Endothelial cell of umbilical vein (primary cell): ENCODE results near the gene CMTM4. TPM values are rescaled to one million over a fixed set of nuclear protein-coding genes. Genes with fewer than 3 reads are reported as not detected.

Experiments used
- BruUV-seq: library from RNA; stranded (reverse); fragments of 400-500 nt; replicated peaks from 2 replicates; lab custom pipeline; 2021; lab: Mats Ljungman, UMichigan
- CTCF ChIA-PET: fragments of 300-600, 350-600 bp; sonication (Branson Sonifier 250); formaldehyde crosslinking; loops from one replicate; lab custom pipeline; 2021; ENCODE audit warnings: antibody characterized with exemption, inconsistent platforms; lab: Charles Lee
- POLR2A ChIA-PET: fragments of 300-600, 350-600 bp; sonication (Branson Sonifier 250); formaldehyde crosslinking; loops from one replicate; lab custom pipeline; 2021; ENCODE audit warnings: antibody characterized with exemption, inconsistent platforms; lab: Charles Lee
- DNase-seq: peaks from one replicate; pipeline ENCODE4 v3.0.0-alpha.2; 2011; ENCODE audit warnings: low read depth, low spot score
- FAIRE-seq: peaks from 2 replicates; lab custom pipeline; 2011; peaks lifted over from hg19 to GRCh38; lab: Jason Lieb, UNC
- H2AFZ ChIP-seq: 2 replicates; pipeline ENCODE4 v1.6.0; 2012; ENCODE audit warnings: low read depth, low read length, control low read depth, inconsistent platforms
- H3K27ac ChIP-seq: 2 replicates; pipeline ENCODE4 v1.5.1; 2011; ENCODE audit warnings: low read depth, mild to moderate bottlenecking, control low read depth, low read length, moderate library complexity; ENCODE audit not compliant: insufficient read depth
- H3K27me3 ChIP-seq, 2 experiments: 2 replicates each; pipeline versions ENCODE4 v1.6.0 to v1.6.1; 2011; ENCODE audit warnings: low read length in 2 of 2, mixed read lengths in 1 of 2; ENCODE audit not compliant: control insufficient read depth in 2 of 2, insufficient read depth in 2 of 2
- H3K36me3 ChIP-seq, 2 experiments: 2 replicates in 1 of 2; 3 replicates in 1 of 2; pipeline ENCODE4 v1.5.1; 2011; ENCODE audit warnings: low read length in 2 of 2, mild to moderate bottlenecking in 1 of 2, moderate library complexity in 1 of 2; ENCODE audit not compliant: control insufficient read depth in 2 of 2, insufficient read depth in 2 of 2; ENCODE audit errors: extremely low read depth in 1 of 2
- H3K4me1 ChIP-seq: 3 replicates; pipeline ENCODE4 v1.5.1; 2011; ENCODE audit warnings: mild to moderate bottlenecking, low read length; ENCODE audit not compliant: control insufficient read depth, insufficient read depth; ENCODE audit errors: extremely low read depth
- H3K4me2 ChIP-seq: 2 replicates; pipeline ENCODE4 v1.6.1; 2011; ENCODE audit warnings: low read length, control low read depth, mixed read lengths; ENCODE audit not compliant: insufficient read depth
- H3K4me3 ChIP-seq, 3 experiments: fragments of 200-600 bp in 1 of 3; sonication (generic), shearing (Covaris generic) in 1 of 3; replicated peaks in 1 of 3; 2 replicates each; pipeline ENCODE4 v1.5.1; 2011 to 2016; ENCODE audit warnings: control low read depth in 3 of 3, low read length in 3 of 3, mild to moderate bottlenecking in 2 of 3, inconsistent platforms in 1 of 3, low read depth in 1 of 3, moderate library complexity in 1 of 3; ENCODE audit not compliant: insufficient read depth in 1 of 3
- H3K79me2 ChIP-seq: 2 replicates; pipeline ENCODE4 v1.6.0; 2012; ENCODE audit warnings: low read length, inconsistent platforms; ENCODE audit not compliant: control insufficient read depth, insufficient read depth
- H3K9ac ChIP-seq: replicated peaks from 2 replicates; pipeline ENCODE3; 2011; ENCODE audit warnings: low read length, control low read depth; ENCODE audit not compliant: insufficient read depth; ENCODE audit errors: extremely low read depth
- H3K9me1 ChIP-seq: replicated peaks from 3 replicates; pipeline ENCODE4 v1.6.0; 2011; ENCODE audit warnings: mild to moderate bottlenecking, low read length; ENCODE audit not compliant: control insufficient read depth, insufficient read depth; ENCODE audit errors: extremely low read depth
- H3K9me3 ChIP-seq: replicated peaks from 2 replicates; pipeline ENCODE4 v1.5.1; 2012; ENCODE audit warnings: low read length, inconsistent platforms; ENCODE audit not compliant: control insufficient read depth, insufficient read depth
- H4K20me1 ChIP-seq: replicated peaks from 2 replicates; pipeline ENCODE3; 2011; ENCODE audit warnings: mild to moderate bottlenecking, low read length; ENCODE audit not compliant: control insufficient read depth, insufficient read depth; ENCODE audit errors: extremely low read depth
- EZH2 ChIP-seq: IDR thresholded peaks from 2 replicates; pipeline ENCODE4 v1.6.1; 2012; ENCODE audit warnings: borderline replicate concordance, low read depth, mild to moderate bottlenecking, moderate library complexity, low read length, inconsistent platforms; ENCODE audit not compliant: severe bottlenecking
- FOS ChIP-seq: IDR thresholded peaks from 2 replicates; pipeline ENCODE4 v1.6.1; 2011; ENCODE audit warnings: mild to moderate bottlenecking, low read length, moderate library complexity, borderline replicate concordance; ENCODE audit not compliant: insufficient read depth
- GATA2 ChIP-seq: IDR thresholded peaks from 2 replicates; pipeline ENCODE4 v1.7.0; 2011; ENCODE audit warnings: low read depth, mild to moderate bottlenecking, moderate library complexity, mixed read lengths, low read length; ENCODE audit not compliant: insufficient read length, insufficient read depth
- JUN ChIP-seq: IDR thresholded peaks from 2 replicates; pipeline ENCODE4 v1.6.1; 2011; ENCODE audit warnings: borderline replicate concordance, low read depth; ENCODE audit not compliant: insufficient read length, insufficient read depth
- MYC ChIP-seq: IDR thresholded peaks from one replicate; pipeline ENCODE4 v1.6.1; 2011; ENCODE audit warnings: mild to moderate bottlenecking, low read depth, low read length
- POLR2A ChIP-seq: IDR thresholded peaks from 2 replicates; pipeline ENCODE4 v1.6.1; 2012; ENCODE audit warnings: low read depth, mild to moderate bottlenecking, control low read depth, low read length
- POLR2AphosphoS5 ChIP-seq: IDR thresholded peaks from 2 replicates; pipeline ENCODE4 v1.6.1; 2012; ENCODE audit warnings: low read depth, mild to moderate bottlenecking, control low read depth, low read length, moderate library complexity; ENCODE audit not compliant: insufficient read depth
- dilution Hi-C: fragments of 300-500 bp; cut with MboI; formaldehyde crosslinking; loops from one replicate; pipeline ENCODE4 v1.15.0; 2019; ENCODE audit warnings: low sequenced_read_pairs; ENCODE audit not compliant: extremely low pct_ligation_motif_present
- intact Hi-C: fragments of 100-400 bp; cut with micrococcal nuclease; formaldehyde crosslinking; loops from one replicate; pipeline ENCODE4 v1.10.0; 2022
- polyA plus RNA-seq, 4 experiments: library from polyadenylated mRNA; depleted of rRNA in 3 of 4; stranded (reverse) in 3 of 4; unstranded in 1 of 4; fragments of >200 nt; gene quantifications; 2 replicates each; pipeline versions ENCODE4 v1.2.1 to v1.2.3, GENCODE V29; 2011 to 2012; ENCODE audit warnings: missing spikeins in 1 of 4
- total RNA-seq: library from RNA; stranded (reverse); gene quantifications from 2 replicates; pipeline ENCODE4 v1.2.3, GENCODE V29; 2021
- TF ChIP-seq, protein P1 (sequence below): IDR thresholded peaks from 2 replicates; pipeline ENCODE4 v1.6.1; 2011; ENCODE audit not compliant: insufficient read depth, insufficient read length
- TF ChIP-seq, protein P2 (sequence below), 2 donors: IDR thresholded peaks; 1 replicate in 1 of 2; 2 replicates in 1 of 2; pipeline ENCODE4 v1.5.1; 2011; ENCODE audit warnings: low read length in 2 of 2, mild to moderate bottlenecking in 2 of 2, moderate library complexity in 2 of 2, control low read depth in 1 of 2, inconsistent platforms in 1 of 2, low read depth in 1 of 2; ENCODE audit not compliant: insufficient read depth in 1 of 2; ENCODE audit errors: extremely low read depth in 1 of 2

The CMTM4 gene
- total and polyA plus RNA-seq, 2 donors (not counting 3 experiments of a cell fraction or from before 2014, with no cell fraction given), result 9.0 to 10.7 TPM

DNA sequence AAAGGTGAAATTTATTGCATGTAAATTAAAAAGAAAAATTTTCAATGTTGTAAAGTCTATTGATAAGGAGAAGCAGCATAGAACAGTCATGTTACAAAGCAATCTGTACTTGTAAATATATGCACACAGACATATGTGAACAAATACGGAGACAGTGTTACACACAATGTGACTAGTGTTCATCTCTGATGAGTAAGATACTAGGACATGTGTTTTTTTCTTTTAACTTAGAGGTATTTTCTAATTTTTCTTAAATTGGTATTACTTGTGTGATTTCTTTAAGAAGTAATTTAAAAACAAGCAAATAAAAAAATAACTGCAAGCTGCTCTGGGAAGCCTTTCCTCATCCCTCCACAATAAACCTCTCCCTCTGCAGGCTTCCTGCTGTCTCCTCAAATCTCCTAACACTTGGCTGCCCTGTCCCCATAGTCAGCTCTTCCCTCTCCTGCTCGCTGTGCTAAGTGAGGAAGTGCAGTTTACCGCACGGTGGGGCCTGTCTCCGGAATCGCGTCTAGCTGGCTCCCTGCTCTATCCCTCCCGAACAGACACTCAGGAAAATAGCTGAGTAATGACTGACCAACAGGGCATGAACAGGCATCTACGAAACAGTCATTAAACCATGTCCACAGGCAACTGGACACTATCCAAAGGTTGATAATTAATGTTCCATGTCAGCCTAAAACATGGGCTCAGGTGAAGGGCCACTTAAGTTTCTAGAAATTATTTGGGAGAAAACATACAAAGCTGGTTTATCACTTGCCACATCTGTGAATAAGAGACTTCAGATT is 35.9 kb downstream of the CMTM4 start:
- H3K27me3 ChIP-seq, result no peaks in the 10 kb centered on the region
- ChIA-PET POLR2A (interaction anchor here (1.6 kb wide), 1 partner anchor 9 kb away, joined by 6 read pairs; no protein-coding TSS in a partner anchor), CTCF (interaction anchor here (0.6 to 4.7 kb wide), 23 partner anchors 9 to 254 kb away, joined by 3 to 120 read pairs (median 4); partner anchors contain the start of genes CMTM4 and NAE1)
- dilution Hi-C loops (no loop called here), intact Hi-C loops (loop anchor here (2.0 to 5.0 kb wide), 3 partner anchors 36 to 82 kb away; partner anchors contain the start of gene CMTM4)
- H3K27ac ChIP-seq, result peak overlapping the region; percentile 49
- TF ChIP-seq POLR2A (no peak), JUN (no peak), POLR2AphosphoS5 (peak; percentile 54), FOS (peak; percentile 6), GATA2 (no peak), EZH2 (no peak), MYC (no peak)
- TF ChIP-seq, protein P1, sequence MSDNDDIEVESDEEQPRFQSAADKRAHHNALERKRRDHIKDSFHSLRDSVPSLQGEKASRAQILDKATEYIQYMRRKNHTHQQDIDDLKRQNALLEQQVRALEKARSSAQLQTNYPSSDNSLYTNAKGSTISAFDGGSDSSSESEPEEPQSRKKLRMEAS, result no peak
- TF ChIP-seq, protein P2, sequence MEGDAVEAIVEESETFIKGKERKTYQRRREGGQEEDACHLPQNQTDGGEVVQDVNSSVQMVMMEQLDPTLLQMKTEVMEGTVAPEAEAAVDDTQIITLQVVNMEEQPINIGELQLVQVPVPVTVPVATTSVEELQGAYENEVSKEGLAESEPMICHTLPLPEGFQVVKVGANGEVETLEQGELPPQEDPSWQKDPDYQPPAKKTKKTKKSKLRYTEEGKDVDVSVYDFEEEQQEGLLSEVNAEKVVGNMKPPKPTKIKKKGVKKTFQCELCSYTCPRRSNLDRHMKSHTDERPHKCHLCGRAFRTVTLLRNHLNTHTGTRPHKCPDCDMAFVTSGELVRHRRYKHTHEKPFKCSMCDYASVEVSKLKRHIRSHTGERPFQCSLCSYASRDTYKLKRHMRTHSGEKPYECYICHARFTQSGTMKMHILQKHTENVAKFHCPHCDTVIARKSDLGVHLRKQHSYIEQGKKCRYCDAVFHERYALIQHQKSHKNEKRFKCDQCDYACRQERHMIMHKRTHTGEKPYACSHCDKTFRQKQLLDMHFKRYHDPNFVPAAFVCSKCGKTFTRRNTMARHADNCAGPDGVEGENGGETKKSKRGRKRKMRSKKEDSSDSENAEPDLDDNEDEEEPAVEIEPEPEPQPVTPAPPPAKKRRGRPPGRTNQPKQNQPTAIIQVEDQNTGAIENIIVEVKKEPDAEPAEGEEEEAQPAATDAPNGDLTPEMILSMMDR (IDR thresholded peaks at IDR 0.05; ENCODE audit: extremely low read depth in 1 of 2, insufficient read depth in 1 of 2, low read depth in 1 of 2, low read length in 2 of 2), result peak in 1 of 2 donors; percentile 25
- peak overlapping the region; percentile 5 for H3K4me2 ChIP-seq
- no peak overlapping the region for H2AFZ ChIP-seq
- H3K79me2 ChIP-seq, result no peaks in the 10 kb centered on the region
- H3K9ac ChIP-seq, result peak overlapping the region; percentile 10
- no TSS peak for BruUV-seq
- FAIRE-seq (peak; percentile 85), DNase-seq (peak; percentile 90)
- H4K20me1 ChIP-seq, result no peaks in the 10 kb centered on the region
- peaks cover 25% of the 10 kb centered on the region for H3K4me1 ChIP-seq
- H3K9me3 ChIP-seq, result no peaks in the 10 kb centered on the region
- H3K4me3 ChIP-seq, result no peak overlapping the region
- no peaks in the 10 kb centered on the region for H3K9me1 ChIP-seq
- no peaks in the 10 kb centered on the region for H3K36me3 ChIP-seq
